AG20443 (cell line): ENCODE results near the gene IDI1.
"Not testable (repeated sequence)": the region's sequence is repeated elsewhere in the genome, so short reads cannot be mapped to it uniquely, and the experiment has no call there.

Experiments
- DNase-seq: peaks from one replicate; pipeline ENCODE4 v3.0.0; 2012; ENCODE audit warnings: low spot score, mixed read lengths

IDI1 gene

DNA sequence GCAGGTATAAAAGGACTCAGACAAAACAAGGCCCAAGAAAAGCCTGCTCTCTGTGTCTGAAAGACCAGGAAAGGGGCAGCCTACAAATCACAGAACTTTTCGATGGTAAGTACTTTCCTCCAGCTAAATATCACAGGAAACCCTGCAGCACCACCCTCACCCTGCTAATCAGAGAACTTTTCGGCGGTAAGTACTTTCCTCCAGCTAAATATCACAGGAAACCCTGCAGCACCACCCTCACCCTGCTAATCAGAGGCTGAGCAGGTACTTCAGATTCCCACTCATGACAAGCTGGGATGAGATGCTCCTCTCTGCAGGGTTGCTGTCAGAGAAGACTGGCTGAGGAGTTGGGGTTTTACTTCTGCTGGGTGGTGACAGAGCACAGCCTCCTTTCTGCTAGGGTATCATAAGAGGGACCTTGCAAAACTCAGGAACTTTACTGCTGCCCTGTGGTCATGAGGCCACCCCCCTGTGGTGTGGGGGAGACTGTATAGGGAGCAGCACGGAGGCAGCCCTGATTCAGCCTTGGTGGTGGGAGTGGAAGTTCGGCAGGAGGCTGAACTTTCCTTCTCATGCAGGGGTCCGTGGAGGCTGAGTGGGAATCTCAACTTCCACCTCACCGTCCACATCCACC lies 14.4 kb upstream of the IDI1 start:
- no peak for DNase-seq

DNA sequence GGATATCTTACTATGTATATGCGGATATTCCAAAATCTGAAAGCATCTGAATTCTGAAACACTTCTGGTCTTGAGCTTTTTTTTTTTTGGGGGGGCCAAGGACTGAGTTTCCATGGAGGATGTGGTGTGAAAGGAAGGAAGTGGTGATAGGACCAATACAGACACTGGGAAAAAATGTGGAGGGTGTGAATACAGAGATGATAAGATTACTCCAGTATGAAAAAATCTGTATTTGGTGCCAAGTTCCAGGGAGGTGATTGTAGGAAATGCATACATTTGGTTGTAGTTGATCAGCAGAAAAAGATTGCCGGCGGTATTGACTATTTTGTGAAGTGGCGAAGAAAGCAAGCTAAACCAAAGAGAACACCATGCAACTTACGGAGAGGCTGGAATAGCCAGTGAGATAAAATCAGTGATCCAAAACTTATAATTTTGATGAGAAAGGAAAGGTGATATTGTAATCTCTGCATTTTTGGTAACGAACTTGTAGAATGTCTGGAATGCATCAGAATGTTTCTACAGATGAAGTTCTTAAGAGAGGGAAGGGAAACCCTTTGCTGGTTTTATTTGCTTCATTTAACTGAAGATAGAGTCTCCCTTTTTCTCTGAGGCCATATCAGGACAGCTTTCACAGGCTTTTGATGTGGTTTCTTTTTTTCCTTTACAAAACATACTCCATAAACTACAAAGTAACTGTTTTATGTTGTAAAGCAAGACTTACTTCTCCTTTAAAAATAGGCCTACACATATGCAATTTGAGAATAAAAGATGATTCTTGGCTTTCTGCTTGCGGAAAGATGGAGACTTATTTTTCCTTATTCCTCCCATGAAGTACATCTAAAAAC lies 13.2 kb upstream of the IDI1 start:
- no peak for DNase-seq

DNA sequence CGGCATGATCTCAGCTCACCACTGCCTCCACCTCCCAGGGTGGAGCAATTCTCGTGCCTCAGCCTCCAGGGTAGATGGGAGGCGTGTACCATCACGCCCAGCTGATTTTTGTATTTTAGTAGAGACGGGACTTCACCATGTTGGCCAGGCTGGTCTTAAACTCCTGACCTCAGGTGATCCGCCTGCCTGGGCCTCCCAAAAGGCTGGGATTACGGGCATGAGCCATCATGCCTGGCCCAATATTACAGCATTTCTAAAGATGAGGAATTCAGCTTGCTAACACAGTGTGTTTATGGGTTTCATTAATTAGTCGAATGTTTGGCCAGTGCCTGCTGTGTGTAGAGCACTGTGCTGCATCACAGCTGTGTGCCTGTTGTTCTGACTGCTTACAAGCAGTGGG lies 11.0 kb upstream of the IDI1 start:
- DNase-seq = no peak

DNA sequence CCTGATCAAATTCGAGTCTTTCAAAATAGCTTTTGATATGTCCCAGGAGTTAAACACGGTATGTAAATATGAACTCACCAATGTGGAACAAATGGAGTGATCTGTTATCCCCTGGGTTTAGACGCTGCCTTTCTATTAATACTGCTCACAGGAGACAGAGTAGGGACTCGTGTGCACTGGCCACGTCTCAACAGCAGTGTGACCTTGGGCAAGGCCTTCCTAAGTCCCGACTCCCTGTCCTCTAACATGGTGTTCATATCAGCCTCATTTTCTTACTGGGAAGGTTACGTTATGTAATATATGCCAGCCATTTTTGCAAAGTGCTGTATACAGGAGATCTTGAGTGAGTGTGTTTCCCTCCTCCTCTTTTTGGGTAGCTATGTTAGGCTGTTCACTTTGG lies 9.1 kb upstream of the IDI1 start:
- no peak for DNase-seq

DNA sequence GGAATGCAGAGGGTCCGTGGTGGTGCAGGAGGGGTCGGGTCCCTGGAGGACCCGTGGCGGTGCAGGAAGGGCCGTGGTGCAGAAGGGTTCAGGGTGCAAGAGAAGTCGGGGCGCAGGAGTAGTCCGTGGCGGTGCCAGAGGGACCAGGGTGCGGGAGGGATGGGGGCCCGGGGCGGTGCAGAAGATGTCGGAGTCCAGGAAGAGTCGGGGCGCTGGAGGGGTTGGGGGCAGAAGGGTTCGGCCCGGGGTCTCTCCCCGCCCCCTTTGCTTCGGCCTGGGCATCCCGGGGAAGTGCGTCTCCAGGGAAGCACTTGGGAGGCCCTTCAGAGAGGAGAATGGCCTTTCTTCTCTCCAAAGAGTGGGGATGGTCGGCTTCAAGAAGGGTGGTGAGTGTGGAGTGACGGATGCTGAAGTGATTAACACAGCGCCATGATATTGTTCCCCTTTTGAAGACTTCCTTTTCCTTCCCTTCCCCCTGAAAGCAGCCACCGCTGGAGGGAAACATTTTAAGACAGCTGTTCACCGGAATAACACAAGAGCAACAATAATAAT lies 8.3 kb upstream of the IDI1 start:
- no peak for DNase-seq

DNA sequence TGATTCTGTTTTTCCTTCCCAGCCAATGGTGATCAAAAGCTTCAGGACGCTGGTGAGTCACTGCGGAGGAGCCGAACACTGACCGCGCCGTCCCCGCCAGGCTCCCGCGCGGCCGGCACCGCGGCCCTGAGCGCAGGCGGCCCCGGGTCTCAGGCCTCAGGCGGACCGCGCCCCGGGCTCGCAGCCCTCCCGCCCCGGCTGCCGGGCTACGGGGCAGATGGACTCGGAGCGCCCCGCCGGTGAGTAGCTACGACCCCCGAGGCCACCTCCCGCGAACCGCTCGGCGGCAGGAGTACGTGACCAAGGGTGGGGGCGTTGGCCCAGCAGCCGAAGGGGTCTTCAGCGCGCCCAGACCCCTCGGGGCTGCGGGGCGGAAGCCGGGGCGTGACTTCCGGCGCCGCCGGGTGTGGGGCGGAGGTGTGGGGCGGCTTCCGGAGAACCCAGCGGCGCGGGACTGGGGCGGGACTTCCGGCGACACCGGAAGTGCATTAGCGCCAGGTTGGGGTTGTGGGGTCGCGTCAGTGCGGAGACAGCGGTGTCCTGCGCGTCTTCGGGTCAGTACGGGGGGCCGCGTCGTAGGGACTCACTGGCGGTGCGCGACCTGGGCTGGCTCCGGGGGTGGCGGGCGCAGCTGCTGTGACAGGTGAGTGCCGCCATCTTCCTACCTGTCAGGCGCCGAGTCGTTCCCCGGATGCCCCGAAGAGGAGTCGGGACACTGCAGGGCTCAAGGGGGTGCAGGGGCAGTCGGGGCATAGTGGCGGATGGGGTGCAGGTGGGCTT lies 7.6 kb upstream of the IDI1 start, which contains the start of gene WDR37:
WDR37 (plus strand) TSS at position 60 of the 780 bp plus-strand sequence. CDS start 15,771 bp downstream, outside the sequence.
- DNase-seq = peak; percentile 96

DNA sequence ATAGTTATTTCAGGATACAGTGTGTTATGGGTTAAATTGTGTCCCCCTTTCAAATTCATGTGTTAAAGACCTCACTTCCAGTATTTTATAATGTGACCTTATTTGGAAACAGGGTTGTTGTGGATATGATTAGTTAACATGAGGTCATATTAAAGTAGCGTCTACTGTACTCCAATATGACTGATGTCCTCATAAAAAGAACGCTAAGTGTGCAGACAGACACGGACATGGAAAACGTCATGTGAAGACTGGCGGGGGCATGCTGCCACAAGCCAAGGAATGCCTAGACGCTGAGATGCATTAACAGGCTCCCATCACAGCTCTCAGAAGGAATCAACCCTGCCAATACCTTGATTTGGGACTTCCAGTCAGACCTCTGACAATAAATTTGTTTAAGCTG lies 5.8 kb upstream of the IDI1 start:
- DNase-seq = no peak

DNA sequence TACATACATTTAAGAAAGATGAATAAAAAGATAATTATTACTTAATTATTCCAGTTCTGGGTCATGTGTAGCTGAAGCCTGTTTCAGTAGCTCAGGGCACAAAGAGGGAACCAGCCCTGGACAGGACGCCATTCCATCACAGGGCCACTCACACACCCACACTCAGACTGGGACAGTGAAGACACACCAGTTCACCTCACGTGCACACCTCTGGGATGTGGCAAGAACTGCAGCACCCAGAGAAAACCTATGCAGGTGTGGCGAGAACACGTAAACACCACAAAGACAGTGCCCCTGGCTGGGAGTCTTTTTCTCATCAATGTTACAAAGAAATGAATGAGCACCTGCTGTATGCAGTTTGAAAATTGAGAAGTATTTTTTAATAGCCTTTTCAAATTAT lies 1.6 kb upstream of the IDI1 start:
- DNase-seq = no peak

DNA sequence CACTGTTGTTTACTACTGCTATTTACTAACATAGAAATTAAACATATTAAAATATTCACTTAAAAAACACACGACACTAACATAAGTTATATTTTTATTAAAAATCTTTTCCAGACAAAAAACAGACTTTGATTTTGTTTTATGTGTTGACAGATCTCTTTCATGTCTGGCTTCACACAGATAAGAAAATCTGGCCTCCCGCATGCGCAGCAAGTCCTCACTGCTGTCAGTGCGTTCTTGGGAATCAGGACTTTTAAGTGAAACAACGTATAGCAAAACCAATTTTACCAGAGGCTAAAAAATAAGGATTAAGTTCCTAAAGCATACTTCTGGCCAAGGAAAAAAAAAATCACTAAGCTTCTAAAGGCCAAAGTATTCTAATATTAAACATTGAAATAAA lies 1.2 kb upstream of the IDI1 start:
- DNase-seq = no peak

DNA sequence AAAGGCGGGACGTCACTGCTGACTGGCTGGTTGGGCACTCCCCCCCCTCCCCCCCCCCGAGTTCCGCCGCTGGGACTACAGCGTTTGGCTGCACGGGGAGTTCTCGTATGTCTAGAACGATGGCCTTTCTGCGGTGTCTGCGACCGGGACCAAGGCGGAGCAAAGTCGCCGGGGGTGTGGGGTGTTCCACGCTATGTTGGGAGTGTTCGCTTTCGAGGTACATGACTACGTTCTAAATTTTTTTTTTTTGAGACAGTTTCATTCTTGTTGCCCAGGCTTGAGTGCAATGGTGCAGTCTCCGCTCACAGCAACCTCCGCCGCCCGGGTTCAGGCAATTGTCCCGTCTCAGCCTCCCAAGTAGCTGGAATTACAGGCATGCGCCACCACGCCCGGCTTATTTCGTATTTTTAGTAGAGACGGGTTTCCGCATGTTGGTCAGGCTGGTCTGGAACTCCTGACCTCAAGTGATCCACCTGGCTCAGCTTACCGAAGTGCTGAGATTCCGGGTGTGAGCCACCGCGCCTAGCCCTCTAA lies 573 bp upstream of the IDI1 start:
- no peak for DNase-seq

DNA sequence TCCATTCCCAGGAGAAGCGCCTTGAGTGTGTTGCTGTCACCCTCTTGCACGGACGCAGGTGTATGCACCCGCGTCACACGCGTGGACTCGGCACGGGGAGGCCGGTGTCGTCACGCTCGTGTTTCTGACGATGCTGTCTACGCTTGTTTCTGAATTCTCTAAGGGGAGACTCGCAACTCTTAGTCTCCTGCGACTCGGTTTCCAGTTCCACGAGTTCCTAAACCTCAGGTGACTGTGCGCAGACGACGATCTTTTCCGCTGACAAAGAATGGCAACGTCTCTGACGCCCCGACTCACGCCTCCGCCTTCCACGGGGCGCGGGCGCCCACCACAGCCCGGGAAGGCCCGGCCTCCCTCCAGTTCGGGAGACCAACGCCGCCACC lies 579 bp downstream of the IDI1 start:
- DNase-seq = no peak

DNA sequence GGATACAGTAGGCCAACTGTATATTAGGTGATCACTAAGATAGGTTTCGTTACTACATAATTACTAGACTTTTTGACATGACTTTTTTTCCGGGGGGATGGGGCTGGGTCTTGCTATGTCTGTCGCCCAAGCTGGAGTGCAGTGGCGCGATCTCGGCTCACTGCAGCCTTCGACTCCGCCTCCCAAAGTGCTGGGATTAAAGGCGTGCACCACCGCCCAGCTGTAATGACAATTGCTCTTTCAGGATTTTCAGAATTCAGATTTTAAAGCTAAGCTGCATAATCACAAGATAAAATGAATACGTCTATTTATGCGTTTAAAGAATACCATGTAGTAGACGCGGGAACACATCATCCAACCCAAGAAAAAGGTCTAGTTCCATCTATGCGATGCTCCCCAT lies 982 bp downstream of the IDI1 start:
- DNase-seq = no peak

DNA sequence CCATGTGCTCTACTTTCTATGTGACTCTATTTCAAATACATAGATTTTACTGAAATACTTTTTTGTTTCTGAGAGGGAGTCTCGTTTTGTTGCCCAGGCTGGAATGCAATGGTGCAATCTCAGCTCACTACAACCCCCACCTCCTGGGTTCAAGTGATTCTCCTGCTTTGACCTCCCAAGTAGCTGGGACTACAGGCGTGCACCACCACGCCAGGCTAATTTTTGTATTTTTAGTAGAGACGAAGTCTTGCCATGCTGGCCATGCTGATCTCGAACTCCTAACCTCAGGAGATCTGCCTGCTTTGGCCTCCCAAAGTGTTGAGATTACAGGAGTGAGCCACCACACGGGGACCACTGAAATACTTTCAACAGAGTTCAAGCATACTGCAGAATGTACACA lies 3.5 kb downstream of the IDI1 start:
- no peak for DNase-seq

DNA sequence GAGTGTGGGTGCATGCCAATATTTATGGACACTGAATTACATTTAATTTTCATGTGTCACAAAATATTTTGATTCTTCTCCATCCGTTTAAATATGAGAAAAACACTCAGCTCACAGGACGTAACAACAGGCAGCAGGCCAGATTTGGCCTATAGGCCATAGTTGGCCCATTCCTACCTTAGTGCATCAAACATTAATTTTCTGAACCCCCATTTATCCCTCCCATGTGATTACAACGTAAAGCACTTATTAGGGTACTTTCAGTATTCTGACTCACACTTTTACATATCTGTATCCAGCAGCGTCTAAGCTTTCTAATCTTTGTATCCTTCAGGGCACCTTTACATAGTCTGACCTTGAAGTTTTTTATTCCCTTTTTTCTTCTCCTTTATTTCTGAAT lies 4.0 kb downstream of the IDI1 start:
- no peak for DNase-seq

DNA sequence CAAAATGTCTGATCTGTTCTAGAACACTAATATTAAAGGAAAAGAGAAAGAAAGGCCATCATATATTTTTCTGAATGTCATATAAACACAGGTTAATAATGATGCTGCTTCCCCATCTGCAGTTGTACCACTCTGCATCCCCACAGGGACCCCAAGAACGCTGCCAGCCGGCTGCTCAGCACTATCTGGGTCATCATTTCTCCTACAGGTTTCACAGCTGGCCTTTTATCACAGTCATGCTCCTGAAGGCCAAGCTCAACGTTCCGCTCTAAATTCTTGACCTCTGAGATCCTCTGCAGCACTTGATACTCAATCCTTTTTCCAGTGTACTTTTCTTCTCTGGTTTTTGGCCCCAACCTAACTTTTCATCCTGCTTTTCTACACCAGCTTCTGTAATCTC lies 4.8 kb downstream of the IDI1 start:
- DNase-seq = no peak

DNA sequence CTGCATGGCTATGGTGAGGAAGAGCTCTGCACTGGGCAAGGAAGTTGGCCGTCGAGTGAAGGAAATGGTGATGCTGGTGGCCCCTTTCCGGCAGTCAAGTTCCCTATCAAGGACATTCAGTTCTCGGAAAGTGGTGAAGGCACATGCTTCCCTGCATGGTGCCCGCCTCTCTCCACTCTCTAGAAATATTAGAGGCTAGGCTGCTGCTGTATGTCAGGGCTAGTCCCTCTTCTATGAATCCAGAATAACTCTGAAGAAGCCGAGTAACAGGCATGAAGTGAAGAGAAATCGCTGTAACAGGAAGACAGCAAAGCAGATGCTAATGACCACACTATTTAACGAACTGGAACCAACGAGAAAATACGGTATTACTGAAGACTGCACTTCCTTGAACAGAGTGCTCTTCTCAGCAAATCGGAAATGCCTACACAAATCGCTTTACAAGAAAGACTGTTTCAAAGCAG lies 5.4 kb downstream of the IDI1 start:
- no peak for DNase-seq

DNA sequence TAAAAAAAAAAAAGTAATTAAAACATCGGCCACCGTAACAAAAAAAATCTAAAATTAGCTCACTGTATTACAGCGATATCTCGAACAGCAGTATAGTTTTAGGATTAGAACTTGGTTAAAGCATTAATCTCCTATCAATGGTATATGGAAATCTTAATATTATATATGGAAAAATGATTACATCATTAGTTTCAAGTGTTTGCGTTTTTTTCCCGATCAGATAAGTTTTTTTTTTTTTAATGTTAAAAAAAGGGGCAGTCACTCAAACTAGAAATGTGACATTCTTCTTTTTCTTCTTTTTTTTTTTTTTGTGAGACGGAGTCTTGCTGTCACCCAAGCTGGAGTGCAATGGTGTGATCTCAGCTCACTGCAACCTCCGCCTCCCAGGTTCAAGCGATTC lies 7.4 kb downstream of the IDI1 start:
- no peak for DNase-seq

DNA sequence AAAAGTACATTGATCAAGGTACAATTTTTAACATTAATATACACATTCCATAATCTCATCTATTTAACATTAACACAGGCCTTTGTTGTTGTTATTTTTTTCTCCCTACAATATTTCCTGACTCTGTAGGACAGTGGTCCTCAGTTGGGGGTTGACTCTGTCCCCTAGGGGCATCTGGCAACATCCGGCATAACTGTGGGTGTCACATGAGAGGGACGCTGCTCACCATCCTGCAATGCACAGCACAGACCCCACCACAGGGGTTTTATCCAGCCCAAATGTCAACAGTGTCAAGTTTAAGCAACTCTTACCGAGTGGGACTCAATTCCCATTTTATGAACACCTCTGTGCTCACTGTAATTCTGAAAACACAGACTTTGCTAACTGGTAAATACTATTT lies 8.8 kb downstream of the IDI1 start:
- DNase-seq = no peak

DNA sequence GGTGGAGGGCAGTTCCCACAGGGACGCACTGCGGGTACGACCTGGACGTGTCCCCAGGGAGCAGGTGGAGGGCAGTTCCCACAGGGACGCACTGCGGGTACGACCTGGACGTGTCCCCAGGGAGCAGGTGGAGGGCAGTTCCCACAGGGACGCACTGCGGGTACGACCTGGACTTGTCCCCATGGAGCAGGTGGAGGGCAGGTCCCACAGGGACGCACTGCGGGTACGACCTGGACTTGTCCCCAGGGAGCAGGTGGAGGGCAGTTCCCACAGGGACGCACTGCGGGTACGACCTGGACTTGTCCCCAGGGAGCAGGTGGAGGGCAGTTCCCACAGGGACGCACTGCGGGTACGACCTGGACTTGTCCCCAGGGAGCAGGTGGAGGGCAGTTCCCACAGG lies 10.2 kb downstream of the IDI1 start:
- not testable (repeated sequence) for DNase-seq

DNA sequence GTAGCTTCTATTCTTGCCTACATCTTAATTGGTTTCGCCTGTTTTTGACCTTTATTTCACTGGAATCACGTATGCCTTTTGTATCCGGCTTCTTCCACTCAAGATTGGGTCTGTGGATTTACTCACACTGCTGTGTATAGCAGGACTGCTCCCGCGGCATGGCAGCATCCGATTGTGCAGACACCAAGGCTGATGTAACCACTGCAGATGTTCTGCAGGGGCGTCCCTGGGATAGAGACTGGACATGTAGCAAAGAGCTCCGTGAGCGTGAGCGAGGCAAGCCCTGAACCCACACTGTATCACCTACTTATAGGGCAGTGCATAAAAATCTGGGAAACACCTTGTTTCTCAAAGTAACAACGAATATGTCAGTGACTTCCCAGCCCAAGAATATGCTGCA lies 11.8 kb downstream of the IDI1 start:
- DNase-seq = no peak

DNA sequence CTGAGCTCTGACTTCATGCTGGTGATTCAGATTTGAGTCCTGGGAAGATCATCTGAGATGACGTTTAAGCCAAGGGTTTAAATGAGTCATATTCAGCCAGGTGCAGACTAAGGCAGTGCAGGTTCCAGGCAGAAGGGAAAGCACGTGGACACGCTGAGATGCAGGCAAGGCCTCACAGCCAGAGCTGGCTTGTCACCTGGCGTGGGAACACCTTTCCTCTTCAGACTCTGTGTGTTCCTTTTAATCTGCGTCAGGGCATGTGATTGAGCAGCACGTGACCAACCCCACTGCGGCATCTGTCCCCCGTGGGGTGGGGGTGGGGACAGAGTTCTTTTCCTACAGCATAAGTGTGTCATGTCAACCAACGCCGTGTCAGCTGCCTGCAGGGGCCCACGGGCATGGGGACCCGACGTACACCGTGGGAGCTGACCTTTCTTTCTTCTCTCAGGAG lies 12.6 kb downstream of the IDI1 start:
- DNase-seq = no peak

DNA sequence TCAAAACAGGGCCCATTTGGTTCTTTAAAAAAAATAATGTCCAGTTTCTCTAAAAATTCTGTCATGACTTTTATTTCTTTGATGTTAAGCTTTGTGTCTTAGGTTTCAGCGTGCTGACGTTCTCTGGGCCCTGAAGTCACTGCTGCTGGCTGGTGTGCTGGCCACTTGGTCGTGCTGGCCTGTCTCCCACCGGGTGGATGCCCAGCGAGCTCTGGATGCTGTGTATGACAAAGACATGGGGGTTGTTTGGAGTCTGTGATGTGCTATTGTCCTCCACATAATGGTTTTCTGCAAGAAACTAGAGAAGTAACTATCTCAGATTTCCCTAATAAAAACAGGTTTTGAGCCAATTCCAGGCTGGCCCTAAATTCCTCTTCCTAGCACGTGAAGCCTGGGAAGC lies 13.7 kb downstream of the IDI1 start:
- DNase-seq = peak; percentile 54
